Measurements from ENCODE around the gene IL17D.

IL17D gene

GRCh38 chr13:20691616-20692015 lies 11.9 kb upstream of the IL17D start:
- DNase-seq: no peak

- no peak for DNase-seq
These were observed 7.4 kb upstream of the IL17D start for GRCh38 chr13:20696073-20696472.

DNA sequence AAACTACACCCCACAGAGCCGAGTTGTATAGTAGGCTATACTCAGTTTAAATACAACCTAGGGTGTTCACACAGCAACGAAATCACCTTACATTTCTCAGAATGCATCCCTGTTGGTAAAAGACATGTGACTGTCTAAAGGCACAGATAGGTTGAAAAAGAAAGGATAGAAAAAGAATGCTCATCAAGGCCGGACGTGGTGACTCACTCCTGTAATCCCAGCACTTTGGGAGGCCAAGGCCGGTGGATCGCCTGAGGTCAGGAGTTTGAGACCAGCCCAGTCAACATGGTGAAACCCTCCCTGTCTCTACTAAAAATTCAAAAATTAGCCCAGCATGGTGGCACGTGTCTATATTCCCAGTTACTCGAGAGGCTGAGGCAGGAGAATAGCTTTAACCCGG lies 3.8 kb upstream of the IL17D start:
- no peak for DNase-seq

DNA sequence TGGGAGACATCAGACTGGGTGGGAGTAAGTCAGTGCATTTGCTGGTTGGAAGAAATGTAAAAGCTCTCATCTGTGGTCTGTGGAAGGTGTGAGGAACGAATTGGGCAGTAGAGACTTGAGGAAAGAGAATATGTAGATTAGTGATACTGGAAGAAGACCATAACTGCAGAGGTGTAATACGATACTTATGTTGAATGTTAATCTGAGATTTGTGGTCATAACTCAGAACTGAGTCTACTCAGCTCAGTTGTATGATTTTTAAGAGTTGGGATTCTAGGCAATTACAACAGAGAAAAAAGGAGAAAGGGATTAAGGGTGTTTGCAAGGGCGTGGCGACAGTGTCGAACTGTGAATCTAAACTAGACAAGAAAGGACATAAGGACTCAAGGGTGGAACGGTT lies 3.2 kb upstream of the IL17D start:
- DNase-seq: no peak

DNA sequence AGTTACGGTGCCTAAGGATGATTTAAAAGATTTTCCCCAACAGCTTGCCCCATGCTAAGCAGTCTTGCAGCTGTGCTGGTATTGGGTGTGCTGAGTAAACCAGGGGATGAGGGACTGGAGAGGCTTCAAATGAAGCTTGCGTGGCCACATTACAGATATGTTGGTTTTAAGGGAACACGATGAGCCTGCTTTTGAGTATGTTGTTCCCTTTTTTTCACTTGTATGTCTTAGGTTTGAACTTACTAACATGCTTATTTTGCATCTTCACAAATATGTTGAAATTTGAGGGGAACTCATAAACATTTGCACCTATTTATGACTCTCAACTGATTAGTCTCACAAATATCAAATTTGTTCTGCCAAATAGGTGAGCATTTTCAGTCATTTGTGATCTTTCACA lies 2.0 kb upstream of the IL17D start:
- DNase-seq: no peak

- DNase-seq: peak in 1 of 14 donors; percentile 40
These were observed 977 bp upstream of the IL17D start for GRCh38 chr13:20702530-20702914.

DNA sequence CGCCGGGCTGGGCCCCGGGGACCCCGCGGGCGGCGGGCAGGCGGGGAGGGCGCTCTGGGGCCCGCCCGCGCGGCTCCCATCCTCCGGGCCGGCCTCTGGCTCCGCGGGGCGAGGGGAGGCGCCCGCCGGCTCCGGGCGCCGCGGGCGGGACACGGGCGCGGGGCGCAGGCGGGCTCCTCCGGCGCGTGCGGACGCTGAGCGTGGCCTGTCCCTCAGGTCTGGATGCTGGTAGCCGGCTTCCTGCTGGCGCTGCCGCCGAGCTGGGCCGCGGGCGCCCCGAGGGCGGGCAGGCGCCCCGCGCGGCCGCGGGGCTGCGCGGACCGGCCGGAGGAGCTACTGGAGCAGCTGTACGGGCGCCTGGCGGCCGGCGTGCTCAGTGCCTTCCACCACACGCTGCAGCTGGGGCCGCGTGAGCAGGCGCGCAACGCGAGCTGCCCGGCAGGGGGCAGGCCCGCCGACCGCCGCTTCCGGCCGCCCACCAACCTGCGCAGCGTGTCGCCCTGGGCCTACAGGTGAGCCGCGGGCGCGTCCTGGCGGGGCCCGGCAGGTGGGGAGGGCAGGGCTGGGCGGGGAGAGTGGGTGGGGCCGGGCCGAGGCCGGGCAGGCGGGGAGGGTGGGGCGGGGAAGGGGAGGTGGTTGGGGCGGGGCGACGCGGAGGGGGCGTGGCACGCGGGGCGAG lies 420 bp downstream of the IL17D start:
- DNase-seq: peak in 11 of 14 donors; percentile 22 to 79 (median 48)

DNA sequence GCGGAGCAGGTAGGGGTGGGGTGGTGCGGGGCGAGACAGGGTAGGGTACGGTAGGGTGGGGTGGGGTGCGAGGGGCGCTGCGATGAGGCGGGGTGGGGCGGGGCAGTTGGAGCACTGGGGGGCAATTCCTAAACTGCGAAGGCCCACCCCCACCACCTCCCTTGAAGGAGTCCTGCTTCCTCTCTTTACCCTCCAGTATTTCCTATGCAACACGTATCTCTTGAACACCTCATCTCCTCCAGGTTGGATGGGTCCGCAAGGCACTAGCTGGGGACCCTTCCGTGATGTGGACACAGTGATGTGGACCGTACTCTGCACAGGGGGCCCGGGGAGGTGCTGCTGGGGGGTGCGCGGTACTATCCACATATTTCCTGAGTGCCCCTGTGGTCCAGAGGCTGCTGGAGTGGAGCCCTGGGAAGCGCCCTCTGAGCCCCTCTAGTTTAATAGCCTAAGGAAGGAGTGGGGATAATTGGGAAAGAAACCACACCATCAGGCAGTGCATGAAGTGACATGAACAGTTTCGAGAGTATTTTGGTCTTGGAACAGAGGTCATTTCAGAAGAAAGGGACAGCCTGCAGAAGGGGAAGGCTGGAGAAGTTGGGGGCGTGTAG lies 1.1 kb downstream of the IL17D start:
- DNase-seq: peak in 1 of 14 donors; percentile 42

GRCh38 chr13:20706661-20707060 lies 3.2 kb downstream of the IL17D start:
- no peak for DNase-seq

GRCh38 chr13:20708216-20708615 lies 4.7 kb downstream of the IL17D start:
- no peak for DNase-seq

GRCh38 chr13:20709369-20709768 lies 5.9 kb downstream of the IL17D start:
- DNase-seq: no peak

DNA sequence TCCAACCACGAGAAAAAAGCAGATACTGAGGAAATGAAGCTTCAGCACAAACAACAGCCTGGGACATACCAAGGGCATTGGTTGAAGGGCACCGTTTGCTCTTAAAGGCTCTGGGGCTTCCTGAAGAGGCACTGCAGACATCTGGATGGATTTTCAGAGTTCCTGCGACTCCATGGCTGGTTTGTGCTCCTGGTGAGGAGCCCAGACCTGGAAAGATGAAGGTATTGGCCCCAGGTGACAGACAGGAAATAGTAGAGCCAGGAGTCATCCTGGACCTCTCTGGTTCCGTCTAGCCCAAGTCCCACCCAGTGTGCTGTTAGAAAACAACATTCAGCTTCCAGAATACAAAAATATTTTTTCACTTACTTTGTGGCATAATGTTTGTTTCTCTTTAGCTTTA lies 6.3 kb downstream of the IL17D start:
- DNase-seq: no peak

DNA sequence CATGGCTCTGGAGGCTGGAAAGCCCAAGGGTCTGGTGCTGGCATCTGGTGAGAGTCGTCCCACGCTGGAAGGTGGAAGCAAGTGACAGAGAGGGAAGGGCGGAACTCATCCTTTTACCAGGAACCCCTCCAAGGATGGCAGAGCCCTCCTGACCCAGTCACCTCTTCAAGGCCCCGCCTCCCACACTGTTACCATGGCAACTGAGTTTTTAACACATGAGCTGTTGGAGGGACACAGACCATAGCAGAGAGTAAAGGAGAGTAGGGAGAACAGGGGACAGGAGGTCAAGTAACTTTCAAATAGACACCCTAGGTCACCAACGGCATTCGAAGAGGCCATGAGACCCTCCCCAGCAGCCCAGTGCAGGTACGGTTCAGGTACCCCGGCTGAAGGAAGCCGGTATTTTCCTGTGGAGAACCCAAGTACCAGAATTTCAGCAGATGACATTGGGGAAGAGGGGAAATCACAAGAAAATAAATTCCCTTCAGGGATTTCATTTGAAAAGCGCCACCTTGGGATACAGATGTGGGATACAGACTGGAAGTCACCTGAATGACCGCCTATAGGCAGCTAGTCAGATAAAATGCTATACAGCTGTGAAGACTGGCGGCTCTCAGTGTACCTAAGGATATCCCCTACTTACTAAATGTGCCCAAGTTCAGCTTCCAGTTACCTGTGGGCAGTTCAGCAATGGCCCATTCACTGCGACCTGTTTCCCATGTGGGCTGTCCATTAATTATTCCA lies 8.0 kb downstream of the IL17D start:
- DNase-seq: no peak

- no peak for DNase-seq
These were observed 9.5 kb downstream of the IL17D start for GRCh38 chr13:20713014-20713376.

GRCh38 chr13:20713751-20714150 lies 10.3 kb downstream of the IL17D start:
- peak in 8 of 14 donors; percentile 9 to 76 (median 37) for DNase-seq

GRCh38 chr13:20714161-20714560 lies 10.7 kb downstream of the IL17D start:
- DNase-seq: peak in 2 of 14 donors; percentile 48 to 53

GRCh38 chr13:20714563-20715329 lies 11.2 kb downstream of the IL17D start:
- peak in 5 of 14 donors; percentile 18 to 53 (median 25) for DNase-seq

- no peak for DNase-seq
These were observed 11.8 kb downstream of the IL17D start for GRCh38 chr13:20715330-20715712.

DNA sequence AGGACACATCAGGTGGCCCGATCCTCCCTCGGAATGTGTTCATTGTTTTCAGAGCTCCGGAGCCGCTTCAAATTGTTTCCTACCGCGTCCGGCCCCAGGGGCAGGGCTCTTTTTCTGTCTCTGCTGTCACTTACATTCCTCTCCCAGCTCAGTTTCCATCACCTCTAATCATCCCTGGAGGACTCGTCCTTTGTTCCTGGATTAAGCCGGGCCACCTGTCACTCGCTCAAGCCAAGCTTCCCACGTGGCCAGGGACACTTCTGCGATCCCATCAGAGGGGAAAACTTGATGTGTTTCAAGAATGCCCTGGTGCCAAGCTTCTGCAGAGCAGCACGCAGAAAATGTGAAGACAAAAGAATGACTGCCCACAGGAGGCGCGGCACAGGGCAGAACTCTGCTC lies 13.5 kb downstream of the IL17D start:
- peak in 1 of 14 donors; percentile 85 for DNase-seq

DNA sequence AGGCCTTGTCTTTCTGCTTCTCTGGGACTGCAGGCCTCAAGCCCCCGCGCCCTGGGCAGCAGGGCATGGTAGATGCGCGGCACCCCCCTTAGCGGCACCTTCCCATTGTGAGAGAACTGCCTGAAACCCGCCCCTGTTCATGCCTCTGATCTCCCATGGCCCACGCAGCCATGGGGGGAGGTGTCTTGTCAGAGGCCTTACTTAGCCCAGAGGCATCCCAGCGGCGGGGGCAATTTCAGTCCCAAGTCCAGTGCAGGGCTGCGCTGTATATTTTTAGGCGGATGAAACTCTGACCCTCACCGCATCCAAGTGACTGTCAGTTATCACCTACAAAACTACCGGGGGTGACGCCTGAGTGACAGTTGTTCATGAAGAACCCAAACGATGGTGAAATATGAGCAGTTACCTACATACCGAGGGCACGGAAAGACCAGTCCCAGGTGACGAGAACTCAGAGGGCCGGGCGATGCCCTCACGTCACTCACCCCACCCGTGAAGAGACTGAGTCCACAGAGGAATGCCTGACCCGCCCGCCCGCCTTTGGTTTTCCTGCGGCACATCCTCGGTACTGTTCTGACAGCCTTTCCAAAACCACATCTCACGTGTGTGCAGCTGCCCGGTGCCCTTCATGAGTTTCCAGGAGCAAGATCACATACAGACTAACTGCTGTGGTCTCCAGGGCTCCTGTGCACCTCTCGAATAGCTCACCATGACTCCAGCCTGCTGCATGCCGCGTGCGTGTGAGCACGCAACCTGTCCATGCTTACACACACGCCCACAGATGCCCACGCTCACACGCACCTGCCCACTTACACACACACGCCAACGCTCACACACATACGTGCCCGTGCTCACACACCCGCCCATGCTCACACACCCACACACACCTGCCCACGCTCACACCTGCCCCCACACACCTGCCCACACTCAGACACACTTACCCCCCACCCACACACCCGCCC lies 14.4 kb downstream of the IL17D start:
- DNase-seq: no peak

DNA sequence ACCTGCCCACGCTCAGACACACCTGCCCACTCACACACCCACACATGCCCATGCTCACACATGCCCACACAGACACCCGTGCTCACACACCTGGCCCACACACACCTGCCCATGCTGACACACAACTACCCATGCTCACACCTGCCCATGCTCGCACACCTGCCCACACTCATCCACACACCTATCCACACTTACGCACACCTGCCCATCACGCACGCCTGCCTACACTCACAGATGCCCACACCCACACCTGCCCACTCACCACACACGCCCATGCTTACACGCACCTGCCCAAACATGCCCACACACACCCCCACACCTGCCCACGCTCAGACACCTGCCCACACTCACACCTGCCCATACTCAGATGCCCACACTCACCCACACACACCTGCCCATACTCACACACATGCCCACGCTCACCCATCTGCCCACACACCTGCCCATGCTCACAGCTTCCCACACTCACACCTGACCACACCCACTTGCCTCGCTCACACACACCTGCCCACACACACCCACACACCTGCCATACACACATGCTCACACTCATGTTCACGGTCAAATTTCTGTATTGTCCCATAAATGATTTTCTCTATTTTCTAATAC lies 15.6 kb downstream of the IL17D start:
- DNase-seq: no peak
